Left hindlimb (tissue), 1 donor: ENCODE data around the gene IFNLR1.

ENCODE experiments used
- DNase-seq: peaks from one replicate; pipeline ENCODE4 v3.0.0-alpha.2; 2018

IFNLR1 gene

DNA sequence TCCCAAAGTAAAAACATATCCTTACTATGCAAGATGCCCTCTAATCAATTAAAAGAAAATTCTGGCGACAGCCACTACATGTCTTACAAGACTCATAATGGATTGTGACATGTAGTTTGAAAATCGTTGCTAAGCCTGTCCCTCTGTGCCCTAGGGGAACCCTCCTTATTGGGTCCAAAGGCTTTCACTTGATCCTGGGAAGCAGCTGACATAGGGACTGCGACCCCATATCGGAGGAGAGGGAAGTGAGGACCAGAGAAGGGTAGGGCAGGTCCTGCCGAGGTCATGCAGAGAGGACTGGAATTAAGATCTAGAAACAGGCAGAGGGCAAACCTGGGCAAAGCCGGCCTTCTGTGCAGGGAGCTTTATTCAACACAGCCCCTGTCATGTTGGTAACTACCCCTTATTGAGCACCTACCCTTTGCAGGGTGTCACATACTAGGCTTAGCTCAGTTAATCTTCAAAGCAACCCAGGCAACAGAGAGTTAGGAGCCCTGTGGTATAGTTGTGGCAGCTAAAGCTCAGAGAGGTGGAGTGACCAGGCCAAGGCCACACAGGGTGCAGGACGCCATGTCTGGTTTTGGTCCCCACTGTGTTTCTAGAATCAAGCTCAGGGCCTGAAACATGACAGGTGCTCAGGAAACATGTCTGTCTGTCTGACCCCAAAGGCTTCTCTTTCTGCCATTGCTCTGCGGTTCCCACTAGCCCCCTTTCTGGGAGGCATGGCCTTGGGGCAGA is 18.4 kb upstream of the IFNLR1 start:
- DNase-seq = no peak

DNA sequence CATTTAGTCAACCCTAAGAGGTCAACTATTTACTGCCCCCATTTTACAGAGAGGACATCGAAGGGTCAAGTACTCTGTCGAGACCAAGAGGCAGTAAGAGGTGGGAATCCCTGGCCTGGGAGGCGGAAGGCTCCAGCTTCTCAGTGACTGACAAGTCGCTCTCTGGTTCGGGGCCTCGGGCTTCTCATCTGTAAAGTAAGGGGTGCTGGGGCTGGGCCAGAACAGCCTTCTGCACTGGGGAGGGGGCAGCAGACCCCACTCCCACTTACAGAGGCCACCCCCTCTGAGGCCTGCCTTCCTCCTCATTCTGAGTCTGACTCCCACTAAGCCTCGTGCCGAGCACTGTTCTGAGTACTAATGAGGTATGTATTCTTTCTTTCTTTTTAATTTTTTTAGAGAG is 17.0 kb upstream of the IFNLR1 start:
- DNase-seq = no peak

DNA sequence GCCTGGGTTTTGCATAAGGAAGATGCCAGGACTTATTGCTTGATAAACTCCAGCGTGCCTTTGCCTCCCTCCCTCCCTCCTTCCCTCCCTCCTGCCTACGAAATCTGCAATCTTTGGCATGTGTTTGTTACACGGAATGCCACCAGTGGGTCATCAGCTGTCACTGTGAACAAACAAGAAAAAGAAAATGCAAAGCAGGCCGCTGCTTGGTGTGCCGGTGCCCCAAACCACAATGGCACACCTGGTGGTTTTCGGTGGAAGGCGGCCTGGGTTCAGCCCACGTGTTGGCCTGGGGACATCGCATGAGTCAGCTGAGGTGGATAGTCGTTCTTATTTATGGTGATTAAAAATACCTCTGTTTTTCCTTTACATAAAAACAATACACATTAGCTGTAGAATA is 16.3 kb upstream of the IFNLR1 start:
- no peak for DNase-seq

DNA sequence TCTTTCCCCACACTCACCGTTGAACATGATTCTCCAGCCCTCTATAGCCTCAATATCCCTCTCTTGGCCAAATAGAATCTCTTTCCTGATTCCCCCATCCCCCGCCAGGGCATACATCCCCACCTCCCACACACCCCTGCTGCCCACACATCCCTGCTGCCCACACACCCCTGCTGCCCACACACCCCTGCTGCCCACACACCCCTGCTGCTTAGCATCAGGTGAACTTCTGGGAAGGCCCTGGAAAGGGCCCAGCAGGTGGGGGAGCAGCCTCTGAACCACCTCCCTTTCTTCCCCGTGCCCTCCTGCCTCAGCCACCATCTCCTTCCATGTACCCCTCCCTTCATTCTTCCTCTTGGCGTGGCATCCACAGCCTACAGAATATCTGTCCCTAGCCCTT is 15.9 kb upstream of the IFNLR1 start:
- no peak for DNase-seq

DNA sequence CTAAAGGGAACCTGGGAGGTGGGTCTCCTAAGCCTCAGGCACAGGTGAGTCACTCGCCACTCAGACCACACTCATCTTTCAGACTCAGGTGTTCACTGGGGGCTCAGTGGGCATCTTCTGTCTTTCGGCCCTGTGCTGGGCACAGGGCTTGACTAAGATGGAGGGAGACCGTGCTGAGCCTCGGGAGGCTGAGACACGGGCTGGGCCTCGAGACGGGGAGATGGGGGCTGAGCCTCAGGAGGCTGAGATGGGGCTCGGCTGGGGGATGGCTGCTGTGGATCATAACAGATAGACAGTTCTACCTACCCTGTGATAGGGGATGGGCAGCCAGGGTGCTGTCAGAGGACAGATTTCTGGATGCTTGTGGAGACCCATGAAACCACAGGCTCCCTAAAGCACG is 15.5 kb upstream of the IFNLR1 start:
- no peak for DNase-seq

DNA sequence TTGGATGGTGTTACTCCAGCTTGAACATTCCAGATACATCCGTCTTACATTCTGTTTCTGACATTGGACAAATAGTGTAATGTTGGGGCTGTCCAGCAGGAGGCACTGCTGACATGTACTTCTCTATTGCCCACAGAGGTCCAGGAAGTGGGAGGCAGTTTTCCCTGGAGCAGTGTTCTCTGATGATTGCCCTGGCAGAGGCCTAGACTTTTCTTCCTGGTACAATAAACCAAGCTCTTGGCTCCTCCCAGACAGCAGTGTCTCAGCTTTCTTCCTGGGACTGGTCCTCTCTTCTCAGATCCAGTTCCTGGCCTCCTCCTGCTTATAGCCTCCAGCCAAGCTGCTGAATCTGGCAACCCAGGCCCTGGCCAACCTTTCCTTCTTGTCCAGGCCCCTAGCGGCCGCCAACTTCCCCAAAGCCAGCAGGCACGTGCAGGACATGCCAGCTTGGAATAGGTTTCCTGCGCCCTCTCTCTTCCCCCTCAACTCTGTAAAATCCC is 14.9 kb upstream of the IFNLR1 start:
- peak; percentile 76 for DNase-seq

DNA sequence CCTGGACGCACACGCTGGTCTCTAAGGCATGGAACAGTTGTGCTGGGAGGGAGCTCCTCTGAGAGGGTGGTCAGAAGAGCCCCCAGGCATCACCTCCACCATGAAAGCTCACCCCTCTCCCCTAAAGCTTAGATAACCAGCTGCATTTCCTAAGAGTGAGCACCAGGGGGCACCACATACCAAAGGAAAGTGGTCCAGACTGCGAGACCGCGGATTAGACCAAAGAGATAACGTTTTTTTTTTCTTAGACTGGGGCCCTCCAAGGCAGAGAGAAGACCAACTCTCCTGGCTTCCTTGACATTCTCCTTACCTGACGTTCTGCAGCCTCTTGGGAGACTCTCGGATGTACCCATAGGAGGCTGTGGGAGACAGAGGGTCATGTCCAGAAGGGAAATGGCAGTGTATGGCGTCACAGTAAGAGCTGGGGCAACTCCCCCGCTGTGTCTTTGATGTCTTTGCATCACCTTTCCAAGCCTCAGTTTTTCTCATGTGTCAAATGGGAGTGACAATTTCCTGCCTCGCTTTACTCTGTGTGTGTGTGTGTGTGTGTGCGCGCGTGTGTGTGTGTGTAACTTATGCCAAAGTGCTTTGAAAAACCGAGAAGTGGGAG is 12.3 kb upstream of the IFNLR1 start:
- peak; percentile 57 for DNase-seq

DNA sequence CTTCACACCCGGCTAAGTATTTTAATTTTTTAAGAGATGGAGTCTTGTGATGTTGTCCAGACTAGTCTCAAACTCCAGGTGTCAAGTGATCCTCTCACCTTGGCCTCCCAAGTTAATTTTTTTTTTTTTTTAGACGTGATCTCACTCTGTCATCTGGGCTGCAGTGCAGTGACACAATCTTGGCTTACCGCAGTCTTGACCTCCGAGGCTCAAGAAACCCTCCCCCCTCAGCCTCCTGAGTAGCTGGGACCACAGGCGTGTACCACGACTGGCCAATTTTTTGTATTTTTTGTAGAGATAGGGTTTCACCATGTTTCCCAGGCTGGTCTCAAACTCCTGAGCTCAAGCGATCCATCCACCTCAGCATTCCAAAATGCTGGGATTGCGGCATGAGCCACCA is 11.7 kb upstream of the IFNLR1 start:
- DNase-seq = no peak

DNA sequence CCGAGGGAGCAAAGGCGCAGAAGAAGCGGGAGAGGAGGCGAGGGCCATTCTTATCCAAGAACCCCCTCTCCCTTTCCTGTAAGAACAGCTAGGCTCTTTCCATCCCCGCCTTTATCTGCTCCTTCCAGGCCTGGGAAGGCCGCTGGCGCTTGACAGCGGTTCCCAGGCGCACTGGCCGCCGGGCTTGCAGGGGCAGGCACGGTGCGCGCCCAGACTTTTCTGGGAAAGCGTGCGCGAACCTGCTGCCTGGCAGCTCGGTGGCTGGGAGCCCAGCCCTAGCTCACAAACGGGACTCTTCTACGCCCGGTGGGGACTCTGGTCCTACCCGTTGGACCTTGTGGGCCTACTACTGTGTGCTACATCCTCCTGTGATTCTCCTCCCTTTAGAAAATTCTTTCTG is 8.8 kb upstream of the IFNLR1 start:
- no peak for DNase-seq

DNA sequence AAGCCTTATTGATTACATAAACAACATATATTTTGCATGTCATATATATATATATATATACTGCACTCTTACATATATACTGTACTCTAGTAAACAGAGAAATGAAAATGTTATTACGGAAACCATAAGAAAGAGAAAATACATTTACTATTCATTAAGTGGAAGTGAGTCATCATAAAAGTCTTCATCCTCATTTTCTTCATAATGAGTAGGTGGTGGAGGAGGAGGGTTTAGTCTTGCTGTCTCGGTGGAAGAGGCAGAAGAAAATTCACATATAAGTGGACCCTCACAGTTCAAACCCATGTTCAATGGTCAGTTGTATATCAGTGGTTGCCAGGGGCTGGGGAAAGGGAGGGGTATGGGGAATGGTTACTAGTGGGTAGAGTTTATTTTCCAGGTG is 8.0 kb upstream of the IFNLR1 start:
- no peak for DNase-seq

DNA sequence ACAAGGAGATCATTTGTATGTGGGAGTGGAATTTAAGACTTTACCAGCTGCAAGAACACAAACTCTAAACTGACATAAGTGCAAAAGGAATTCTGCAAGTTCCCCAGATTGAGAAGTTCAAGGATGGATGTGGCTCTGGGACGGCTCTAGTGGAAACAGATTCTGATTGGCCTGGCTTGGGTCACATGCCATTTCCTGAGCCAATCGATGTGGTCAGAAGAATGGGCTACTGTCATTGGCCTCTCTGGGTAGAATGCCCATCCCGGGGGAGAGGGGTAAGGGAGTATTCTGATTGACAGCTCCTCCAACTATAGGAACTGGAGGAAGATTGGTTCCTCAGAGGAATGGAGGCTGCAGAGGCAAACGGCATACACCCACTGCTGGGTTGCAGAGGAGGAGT is 6.0 kb upstream of the IFNLR1 start:
- DNase-seq = no peak

DNA sequence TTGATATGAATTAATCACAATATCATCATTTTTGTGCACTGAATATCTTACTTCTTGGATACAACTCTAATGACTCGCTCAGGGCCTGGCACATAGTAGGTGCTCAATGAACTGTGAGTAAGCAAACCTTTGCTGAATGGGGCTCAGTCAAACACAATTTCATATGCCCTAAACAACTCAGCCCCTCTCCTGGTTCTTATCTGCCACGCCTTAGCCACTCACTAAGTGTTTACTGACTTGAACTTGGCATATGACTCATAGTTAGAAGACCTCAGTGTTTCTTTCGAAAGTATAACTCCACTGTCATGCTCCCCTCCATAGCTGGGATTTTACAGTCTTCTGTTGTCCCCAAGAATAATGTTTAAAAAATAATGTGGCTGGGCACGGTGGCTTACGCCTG is 4.8 kb upstream of the IFNLR1 start:
- DNase-seq = no peak

DNA sequence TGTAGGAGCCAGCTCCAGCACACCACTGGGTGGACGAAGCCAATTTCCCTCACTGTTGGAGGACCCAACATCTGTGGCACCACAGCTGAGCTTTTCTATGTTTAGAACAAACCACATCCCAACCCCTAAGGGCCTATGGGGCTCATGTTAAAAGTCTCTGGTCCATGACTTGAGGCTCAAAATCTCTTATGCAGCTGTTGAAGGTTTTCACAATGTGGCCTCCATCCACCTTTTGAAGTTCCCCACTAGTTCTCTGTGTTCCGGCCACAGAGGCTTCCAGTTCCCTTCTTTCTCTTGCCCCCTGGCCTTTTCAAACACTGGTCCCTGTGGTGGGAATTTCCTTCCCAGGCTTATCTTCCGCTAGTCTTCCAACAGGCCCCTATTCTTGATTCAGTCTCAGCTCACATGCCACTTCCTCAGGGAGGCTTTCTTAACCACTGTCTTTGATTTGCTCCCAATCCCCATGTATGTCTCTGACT is 3.9 kb upstream of the IFNLR1 start:
- DNase-seq = no peak

DNA sequence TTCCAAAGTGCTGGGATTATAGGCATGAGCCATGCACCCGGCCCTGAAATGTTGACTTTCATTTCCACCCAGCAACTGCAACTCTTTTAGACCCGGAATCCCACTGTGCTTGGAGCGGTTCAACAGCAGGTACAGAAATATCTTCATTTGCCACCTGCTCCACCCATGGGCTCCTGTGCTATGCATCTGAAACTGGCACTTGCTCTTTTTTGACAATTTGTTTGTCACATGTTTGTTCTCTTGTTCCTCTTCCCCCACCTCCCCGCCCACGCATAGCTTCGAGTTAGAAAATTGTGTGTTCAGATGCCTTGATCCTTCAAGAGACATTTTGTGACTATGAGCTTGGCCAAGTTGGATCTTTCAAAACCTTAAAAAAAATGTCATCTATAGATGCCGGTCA is 2.4 kb upstream of the IFNLR1 start:
- no peak for DNase-seq

DNA sequence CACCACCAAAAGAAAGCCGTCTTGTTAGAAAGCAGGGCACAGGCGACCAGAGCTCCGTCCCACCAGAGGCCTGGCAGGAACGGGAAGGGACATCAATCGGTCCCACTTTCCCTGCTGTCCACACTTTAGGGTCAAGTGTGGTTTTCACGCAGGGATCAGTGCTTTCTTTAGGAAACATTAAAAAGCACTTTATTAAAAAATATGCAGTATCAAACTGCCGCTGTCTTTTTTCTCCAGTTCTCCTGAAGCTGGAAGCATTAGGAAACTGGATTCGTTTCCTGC is 437 bp downstream of the IFNLR1 start:
- DNase-seq = no peak

DNA sequence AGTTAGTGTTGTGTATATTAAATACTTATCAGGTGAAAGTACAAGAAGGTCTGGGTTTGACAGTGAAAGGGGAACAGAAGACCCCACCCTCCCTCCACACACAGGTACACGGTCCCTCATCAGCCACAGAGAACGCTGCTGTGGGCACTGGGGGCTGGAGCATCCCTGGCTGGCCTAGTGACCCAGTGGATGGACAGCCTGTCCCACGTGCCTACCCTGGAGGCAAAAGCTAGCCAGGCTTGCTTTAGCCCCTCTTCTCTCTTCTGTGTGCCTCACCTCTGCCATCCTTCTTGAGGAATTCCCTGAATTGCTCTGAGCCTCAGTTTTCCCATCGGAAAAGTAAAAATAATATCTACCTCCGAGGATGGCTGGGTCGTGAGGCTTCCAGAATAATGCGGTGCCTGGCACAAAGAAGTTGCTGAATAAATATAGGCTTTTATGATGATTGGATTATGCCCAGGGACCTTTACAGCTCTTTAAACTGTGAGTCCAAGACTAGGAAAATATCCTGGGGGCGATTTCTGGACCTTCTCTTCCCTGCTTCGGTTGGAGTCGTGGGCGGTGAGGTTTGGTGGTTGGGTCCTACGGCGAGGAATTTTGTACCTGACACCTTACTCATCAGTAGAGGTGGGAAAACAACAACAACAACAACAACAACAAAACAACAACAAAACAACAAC is 918 bp downstream of the IFNLR1 start:
- no peak for DNase-seq

DNA sequence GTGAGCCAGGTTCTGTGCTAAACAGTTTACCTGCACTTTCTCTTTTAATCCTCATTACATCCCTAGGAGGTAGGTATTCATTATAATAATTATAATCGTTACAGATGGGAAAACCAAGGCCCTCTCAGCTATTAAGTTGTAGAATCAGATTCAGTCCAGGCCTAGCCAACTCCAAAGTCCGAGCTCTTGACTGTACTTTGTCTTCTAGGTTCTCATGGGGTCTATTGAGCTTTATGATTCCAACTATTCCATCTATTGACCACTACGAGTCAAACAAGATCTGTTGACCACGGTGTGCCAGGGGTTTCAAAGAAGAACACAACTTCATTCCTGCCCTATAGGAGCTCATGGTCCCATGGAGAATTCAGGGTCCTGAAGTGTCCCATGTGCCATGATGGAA is 2.0 kb downstream of the IFNLR1 start:
- no peak for DNase-seq

DNA sequence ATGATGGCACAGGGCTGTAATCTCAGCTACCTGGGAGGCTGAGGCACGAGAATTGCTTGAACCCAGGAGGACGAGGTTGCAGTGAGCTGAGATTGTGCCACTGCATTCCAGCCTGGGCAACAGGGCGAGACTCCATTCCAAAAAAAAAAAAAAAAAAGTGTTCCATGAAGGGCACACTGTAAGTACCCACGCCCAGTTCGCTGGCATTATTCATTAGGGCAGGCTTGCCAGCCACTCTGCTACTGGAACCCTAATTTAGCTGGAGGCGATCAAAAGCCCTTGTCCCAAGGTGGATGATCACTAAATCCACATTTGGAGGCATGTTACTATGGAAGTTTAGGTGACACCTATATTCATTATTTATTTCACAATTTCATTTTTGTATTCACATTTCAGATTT is 5.0 kb downstream of the IFNLR1 start:
- no peak for DNase-seq

DNA sequence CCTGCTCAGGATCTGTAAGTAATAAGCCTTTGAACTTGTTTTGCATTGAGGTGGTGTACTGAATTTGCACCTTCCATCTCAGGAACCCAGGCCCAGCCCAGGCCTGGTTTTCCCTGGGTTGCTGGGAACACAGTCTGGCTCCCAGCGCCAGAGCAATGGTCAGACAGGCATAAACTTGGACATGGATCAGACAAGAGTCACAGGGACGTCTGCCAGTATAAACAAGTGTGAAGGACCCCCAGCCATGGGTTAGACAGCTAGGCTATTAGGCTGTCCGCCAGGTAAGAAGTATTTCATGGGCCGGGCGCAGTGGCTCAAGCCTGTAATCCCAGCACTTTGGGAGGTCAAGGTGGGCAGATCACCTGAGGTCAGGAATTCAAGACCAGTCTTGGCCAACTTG is 5.5 kb downstream of the IFNLR1 start:
- DNase-seq = no peak

DNA sequence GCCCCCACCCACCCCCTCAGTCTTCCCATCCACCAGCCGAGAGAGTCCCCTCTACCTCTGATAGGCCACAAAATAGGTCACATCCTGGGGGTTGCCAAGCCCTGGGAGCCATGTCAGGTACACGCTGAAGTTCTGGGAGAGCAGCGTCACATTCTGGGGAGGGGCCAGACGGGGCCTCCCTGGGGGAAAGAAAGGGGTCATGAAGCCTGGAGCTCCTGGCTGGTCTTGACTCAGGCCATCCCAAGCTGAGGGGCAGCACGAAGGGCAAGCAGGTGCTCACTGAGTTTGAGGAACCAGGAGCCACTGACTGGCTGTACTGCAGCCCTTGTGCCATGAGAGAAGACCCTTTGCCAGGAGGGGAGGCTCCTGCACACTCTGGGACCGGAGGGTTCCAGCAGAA is 6.4 kb downstream of the IFNLR1 start:
- DNase-seq = no peak

DNA sequence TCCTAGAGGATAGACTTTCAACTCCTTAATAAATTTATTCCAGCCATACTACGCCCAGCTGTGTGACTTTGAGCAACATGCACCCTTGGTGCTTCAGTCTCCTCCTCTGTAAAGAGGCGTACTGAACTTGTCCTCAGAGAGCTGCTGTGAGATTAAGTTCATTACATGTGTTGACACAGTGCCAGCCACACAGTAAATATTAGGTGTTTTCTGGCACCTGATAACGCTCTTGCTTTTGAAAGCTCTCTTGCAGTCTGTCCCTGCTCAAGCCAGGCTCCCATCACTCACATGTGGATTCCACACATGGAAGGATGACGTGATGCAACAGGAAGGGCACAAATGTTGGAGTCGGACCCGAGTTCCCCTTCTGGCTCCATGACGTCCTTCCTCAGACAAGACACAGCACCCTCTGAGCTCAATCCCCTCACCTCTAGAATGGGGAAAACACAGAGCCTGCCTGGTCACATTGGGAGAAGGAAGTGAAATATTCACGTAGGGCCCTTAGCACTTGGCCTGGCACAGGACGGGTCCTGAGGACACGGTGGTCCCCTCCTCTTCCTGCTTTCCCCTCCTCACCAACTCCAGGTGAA is 7.7 kb downstream of the IFNLR1 start:
- no peak for DNase-seq

DNA sequence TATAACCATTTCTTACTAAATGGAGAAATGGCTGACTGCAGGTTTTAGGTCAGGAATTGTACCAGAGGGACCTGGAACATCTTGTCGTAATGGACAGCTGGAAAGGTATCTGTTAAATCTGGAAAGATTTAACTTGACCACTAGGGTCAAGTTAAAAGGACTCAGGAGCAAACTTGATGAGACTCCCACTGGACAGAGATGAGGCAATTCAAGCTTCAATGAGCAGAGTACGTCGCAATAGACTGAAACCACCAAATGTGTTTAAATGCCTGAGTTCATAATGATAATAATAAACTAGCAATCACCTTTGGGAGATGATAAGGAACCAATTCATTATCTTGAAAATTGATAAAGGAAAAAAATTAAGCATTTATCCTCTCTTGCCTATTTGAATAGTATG is 8.7 kb downstream of the IFNLR1 start:
- no peak for DNase-seq

DNA sequence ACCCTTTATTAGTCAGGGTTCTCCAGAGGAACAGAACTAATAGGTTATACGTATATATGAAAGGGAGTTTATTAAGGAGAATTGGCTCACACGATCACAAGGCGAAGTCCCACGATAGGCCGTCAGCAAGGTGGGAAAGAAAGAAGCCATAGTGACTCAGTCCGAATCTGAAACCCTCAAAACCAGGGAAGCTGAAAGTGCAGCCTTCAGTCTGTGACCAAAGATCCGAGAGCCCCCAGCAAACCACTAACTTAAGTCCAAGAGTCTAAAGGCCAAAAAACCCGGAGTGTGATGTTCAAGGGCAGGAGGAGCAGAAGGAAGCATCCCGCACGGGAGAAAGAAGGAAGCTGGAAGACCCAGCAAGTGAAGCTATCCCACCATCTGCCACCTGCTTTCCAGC is 9.9 kb downstream of the IFNLR1 start:
- no peak for DNase-seq
